Neural progenitor cell (in vitro differentiated cells): ENCODE results near the gene MED9.

Source experiments
- EZH2 ChIP-seq: fragments of 200-600 bp; sonication (generic); IDR thresholded peaks from 2 replicates; pipeline ENCODE4 v1.6.1; 2017; ENCODE audit warnings: antibody characterized with exemption, mild to moderate bottlenecking, moderate library complexity
- TF ChIP-seq, protein P1 (sequence below): fragments of 200-600 bp; sonication (generic); IDR thresholded peaks from 2 replicates; pipeline ENCODE4 v1.5.1; 2017; ENCODE audit warnings: antibody characterized with exemption, mild to moderate bottlenecking

DNA sequence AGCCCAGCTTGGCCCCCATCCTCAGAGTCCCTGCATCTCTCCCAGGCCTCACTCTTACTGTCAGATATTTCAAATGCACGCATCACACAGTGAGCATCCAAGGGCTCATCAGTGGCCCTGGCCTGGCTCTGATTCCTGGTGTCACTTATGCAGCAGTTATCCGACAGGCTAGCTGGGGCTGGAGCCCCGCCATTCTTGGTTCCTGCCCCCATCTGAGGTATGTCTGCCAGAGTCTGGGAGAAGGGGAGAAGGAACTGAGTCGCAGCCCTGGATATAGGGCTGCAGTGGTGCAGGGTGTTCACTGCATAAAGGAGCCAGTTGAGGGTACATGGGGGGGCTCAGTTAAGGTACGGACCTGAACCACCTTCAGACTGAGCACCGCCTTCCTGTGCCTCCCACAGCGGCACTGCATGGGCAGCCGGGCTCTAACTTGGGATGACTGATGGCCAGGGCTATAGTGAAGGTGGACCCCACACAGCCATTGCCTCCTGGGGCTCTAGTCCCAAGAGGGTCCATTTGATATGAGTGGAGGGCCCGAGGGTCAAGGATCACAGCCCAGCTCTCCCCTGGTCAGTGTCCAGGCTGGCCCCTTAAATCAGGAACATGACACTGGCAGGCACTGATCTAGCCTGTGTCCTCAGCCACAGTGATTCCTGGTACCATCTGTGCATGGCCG, 21.2 kb downstream of the MED9 start:
- TF ChIP-seq EZH2: no peak
- TF ChIP-seq, protein P1, sequence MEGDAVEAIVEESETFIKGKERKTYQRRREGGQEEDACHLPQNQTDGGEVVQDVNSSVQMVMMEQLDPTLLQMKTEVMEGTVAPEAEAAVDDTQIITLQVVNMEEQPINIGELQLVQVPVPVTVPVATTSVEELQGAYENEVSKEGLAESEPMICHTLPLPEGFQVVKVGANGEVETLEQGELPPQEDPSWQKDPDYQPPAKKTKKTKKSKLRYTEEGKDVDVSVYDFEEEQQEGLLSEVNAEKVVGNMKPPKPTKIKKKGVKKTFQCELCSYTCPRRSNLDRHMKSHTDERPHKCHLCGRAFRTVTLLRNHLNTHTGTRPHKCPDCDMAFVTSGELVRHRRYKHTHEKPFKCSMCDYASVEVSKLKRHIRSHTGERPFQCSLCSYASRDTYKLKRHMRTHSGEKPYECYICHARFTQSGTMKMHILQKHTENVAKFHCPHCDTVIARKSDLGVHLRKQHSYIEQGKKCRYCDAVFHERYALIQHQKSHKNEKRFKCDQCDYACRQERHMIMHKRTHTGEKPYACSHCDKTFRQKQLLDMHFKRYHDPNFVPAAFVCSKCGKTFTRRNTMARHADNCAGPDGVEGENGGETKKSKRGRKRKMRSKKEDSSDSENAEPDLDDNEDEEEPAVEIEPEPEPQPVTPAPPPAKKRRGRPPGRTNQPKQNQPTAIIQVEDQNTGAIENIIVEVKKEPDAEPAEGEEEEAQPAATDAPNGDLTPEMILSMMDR: no peak
